Motor neuron (in vitro differentiated cells): ENCODE measurements around the gene ZNF599. TPM values are rescaled to one million over a fixed set of nuclear protein-coding genes. Genes with fewer than 3 reads are reported as not detected.

Experiments used
- ATAC-seq, 8 experiments: fragments of 200-7000 bp; cut with Tn5 transposase; replicated peaks in 6 of 8; 2 replicates each; pipeline ENCODE4 v1.8.0; 2021; ENCODE audit warnings: mild to moderate bottlenecking in 8 of 8, moderate library complexity in 8 of 8
- H3K27ac ChIP-seq, 2 donors: fragments of 250-450 bp; sonication (Bioruptor Pico); 2 replicates each; pipeline ENCODE4 v1.9.0; 2021; ENCODE audit warnings: antibody characterized with exemption in 2 of 2, mild to moderate bottlenecking in 2 of 2, moderate library complexity in 1 of 2
- H3K4me1 ChIP-seq, 2 donors: fragments of 250-450 bp; sonication (Bioruptor Pico); replicated peaks in 1 of 2; 2 replicates each; pipeline ENCODE4 v1.6.1; 2021; ENCODE audit warnings: antibody characterized with exemption in 2 of 2, mild to moderate bottlenecking in 2 of 2, moderate library complexity in 1 of 2
- H3K4me3 ChIP-seq, 5 donors: fragments of 250-450 bp; sonication (Bioruptor Pico); 2 replicates each; pipeline ENCODE4 v1.9.0; 2021; ENCODE audit warnings: antibody characterized with exemption in 5 of 5, mild to moderate bottlenecking in 5 of 5, moderate library complexity in 4 of 5
- WGBS, 10 experiments: fragments of 450-650 bp; shearing (Covaris generic); methylation state at CpG; one replicate each; pipeline ENCODE4 v1.0.0; 2022; 5-methylcytosine and 5-hydroxymethylcytosine counted together
- in situ Hi-C, 9 experiments: fragments of 400-800 bp; cut with MboI; loops; one replicate each; pipeline ENCODE4 v1.15.0; 2021; ENCODE audit warnings: low sequenced_read_pairs in 9 of 9, low pct_unique_long_range_greater_than_20kb in 2 of 9; ENCODE audit not compliant: unreplicated experiment in 9 of 9
- total RNA-seq, 8 experiments: library from RNA; unstranded; fragments of 300-600 nt; gene quantifications; 2 replicates each; pipeline versions ENCODE4 v1.2.3 to v1.2.4, GENCODE V29; 2022

ZNF599 gene
- total RNA-seq, 8 experiments from 2014 or later = 7.8 to 15.8 (median 9.7) TPM

GRCh38 chr19:34786236-34786635 lies 13.2 kb upstream of the ZNF599 start:
- Histone ChIP-seq H3K27ac (no peak overlapping the region), H3K4me3 (no peak overlapping the region), H3K4me1 (no peaks in the 10 kb centered on the region)
- ATAC-seq = no peak
- WGBS, 10 experiments = 40 to 93% (median 60%) methylated on average over 1 to 5 of the region's 5 CpGs; no CpG with 5 or more reads in 3 of the 10 experiments
- in situ Hi-C loops = no loop called here

DNA sequence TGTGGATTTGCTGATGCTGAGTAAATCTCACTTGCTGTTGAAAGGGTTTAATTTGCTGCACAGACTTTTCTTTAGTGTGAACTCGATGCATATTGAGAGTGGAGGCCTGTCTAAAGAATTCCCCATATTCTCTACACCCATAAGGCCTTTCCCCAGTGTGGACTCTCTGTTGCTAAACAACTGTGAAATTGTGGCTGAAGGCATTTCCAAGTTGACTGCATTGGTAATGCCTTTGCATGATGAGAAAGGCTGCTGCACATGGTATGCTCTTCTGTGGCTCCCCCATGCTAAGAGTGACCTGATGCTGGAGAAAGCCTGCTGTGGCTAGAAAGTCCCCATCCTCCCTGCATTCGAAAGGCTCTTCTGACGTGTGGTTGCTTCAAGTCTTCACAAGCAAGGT lies 6.6 kb upstream of the ZNF599 start:
- Histone ChIP-seq H3K4me3 (no peak overlapping the region), H3K4me1 (no peaks in the 10 kb centered on the region), H3K27ac (no peak overlapping the region)
- ATAC-seq = peak in 3 of 8 experiments; percentile 35 to 70 (median 55)
- WGBS, 10 experiments = 0 to 36% (median 10%) methylated on average over 1 to 3 of the region's 3 CpGs; no CpG with 5 or more reads in 5 of the 10 experiments
- in situ Hi-C loops = no loop called here

DNA sequence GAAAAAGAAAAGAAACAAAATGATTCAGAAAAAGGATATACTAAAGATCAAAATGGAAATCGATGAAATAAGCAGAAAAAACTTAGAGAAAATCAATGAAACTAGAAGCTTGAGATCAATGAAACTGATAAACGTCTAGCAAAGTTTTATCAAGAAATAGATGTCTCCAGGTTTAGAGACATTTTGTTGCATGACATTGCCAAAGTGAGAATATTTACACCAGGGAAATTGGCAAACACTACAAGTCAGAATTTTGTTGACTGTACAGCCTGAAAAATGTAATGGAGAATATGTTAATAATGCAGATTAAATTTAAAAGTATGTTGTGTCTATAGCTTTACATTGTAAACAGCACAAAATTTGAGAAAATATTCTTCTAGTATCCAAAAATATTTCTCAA lies 5.3 kb upstream of the ZNF599 start:
- Histone ChIP-seq H3K27ac (no peak overlapping the region), H3K4me3 (no peak overlapping the region), H3K4me1 (no peaks in the 10 kb centered on the region)
- in situ Hi-C loops = no loop called here
- ATAC-seq = no peak
- WGBS, 10 experiments = 0 to 71% (median 57%) methylated on average over 1 to 2 of the region's 2 CpGs

DNA sequence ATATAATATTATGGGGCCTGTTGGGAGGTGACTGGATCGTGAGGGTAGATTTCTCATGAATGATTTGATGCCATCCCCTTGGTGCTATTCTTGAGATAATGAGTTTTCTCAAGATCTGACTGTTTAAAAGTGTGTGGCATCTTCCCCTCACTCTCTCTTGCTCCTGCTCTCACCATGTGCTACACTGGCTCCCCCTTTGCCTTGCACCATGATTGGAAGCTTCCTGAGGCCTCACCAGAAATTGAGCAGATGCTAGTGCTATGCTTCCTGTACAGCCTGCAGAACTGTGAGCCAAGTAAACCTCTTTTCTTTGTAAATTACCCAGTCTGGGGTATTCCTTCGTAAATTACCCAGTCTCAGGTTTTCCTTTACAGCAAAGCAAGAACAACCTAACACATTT lies 1.8 kb upstream of the ZNF599 start:
- in situ Hi-C loops = no loop called here
- Histone ChIP-seq H3K4me3 (no peak overlapping the region), H3K4me1 (peaks cover 0 to 8% of the 10 kb centered on the region in 2 donors), H3K27ac (no peak overlapping the region)
- WGBS, 10 experiments = 7 to 67% (median 33%) methylated on average over 1 to 2 of the region's 2 CpGs; no CpG with 5 or more reads in 2 of the 10 experiments
- no peak for ATAC-seq

- in situ Hi-C loops = no loop called here
- H3K27ac ChIP-seq = no peak overlapping the region
- WGBS, 10 experiments = 20 to 100% (median 79%) methylated on average over 1 to 2 of the region's 2 CpGs; no CpG with 5 or more reads in 2 of the 10 experiments
- ATAC-seq = no peak
- H3K4me3 ChIP-seq = peak overlapping the region; percentile 81 to 97 (median 82)
- H3K4me1 ChIP-seq = peaks cover 0 to 8% of the 10 kb centered on the region in 2 donors
Measured at GRCh38 chr19:34773555-34773864, 495 bp upstream of the ZNF599 start.

GRCh38 chr19:34767951-34768350 lies 5.1 kb downstream of the ZNF599 start:
- Histone ChIP-seq H3K4me1 (peaks cover 0 to 8% of the 10 kb centered on the region in 2 donors), H3K27ac (no peak overlapping the region), H3K4me3 (no peak overlapping the region)
- in situ Hi-C loops = no loop called here
- ATAC-seq = no peak
- WGBS, 10 experiments = 65 to 90% (median 70%) methylated on average over 1 to 3 of the region's 3 CpGs; no CpG with 5 or more reads in 5 of the 10 experiments

DNA sequence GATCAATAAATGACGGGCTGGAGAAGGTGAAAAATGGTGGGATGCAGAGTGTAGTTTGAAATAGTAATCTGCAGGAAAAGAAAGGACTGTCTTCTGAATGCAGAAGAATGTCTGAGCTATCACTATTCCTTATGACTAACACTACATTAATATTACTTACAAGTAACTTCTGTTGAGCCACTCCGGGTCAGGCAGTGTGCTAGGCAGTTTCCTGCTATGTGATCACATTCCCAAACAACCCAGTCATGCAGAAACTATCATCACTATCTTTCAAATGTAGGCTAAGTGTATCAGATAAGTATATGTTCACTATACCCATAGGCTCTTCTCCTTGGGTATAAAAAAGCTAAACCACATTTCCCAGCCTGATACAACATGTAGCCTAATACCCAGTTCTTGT lies 6.6 kb downstream of the ZNF599 start:
- no peaks in the 10 kb centered on the region for H3K4me1 ChIP-seq
- ATAC-seq = no peak
- H3K27ac ChIP-seq = no peak overlapping the region
- in situ Hi-C loops = no loop called here
- 80 to 100% (median 94%) methylated on average over 1 to 2 of the region's 2 CpGs for WGBS, 10 experiments
- no peak overlapping the region for H3K4me3 ChIP-seq

- in situ Hi-C loops = no loop called here
- no peaks in the 10 kb centered on the region for H3K4me1 ChIP-seq
- no peak overlapping the region for H3K4me3 ChIP-seq
- no peak overlapping the region for H3K27ac ChIP-seq
- 68 to 90% (median 86%) methylated on average over 3 to 11 of the region's 11 CpGs for WGBS, 10 experiments
- no peak for ATAC-seq
Measured at GRCh38 chr19:34759218-34759917, 13.6 kb downstream of the ZNF599 start.

DNA sequence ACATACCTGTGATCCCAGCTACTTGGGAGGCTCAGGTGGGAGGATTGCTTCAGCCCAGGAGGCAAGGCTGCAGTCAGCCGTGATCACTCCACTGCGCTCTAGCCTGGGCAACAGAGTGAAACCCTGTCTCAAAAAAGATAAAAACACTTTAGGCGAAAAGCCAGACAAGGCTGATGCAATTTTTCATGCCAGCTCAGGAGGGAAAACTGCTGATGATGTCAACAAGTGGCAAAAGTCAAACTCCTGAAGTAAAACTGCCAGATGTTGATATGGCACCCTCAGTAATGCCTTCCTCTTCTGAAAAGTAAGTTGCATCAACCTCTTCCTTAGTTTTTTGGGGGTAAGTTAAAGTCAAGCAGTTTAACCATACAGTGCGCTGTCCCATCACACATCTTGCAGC lies 15.6 kb downstream of the ZNF599 start:
- H3K4me1 ChIP-seq = no peaks in the 10 kb centered on the region
- WGBS, 10 experiments = 40 to 90% (median 73%) methylated on average over 1 to 4 of the region's 4 CpGs; no CpG with 5 or more reads in 2 of the 10 experiments
- in situ Hi-C loops = no loop called here
- H3K27ac ChIP-seq = no peak overlapping the region
- no peak for ATAC-seq
- H3K4me3 ChIP-seq = no peak overlapping the region

GRCh38 chr19:34744896-34745690 lies 27.9 kb downstream of the ZNF599 start:
- no peak overlapping the region for H3K27ac ChIP-seq
- no peak for ATAC-seq
- in situ Hi-C loops = loop anchor here in 1 of 9 experiments (10.0 kb wide), 1 partner anchor 210 kb away; no protein-coding TSS in a partner anchor
- H3K4me1 ChIP-seq = no peaks in the 10 kb centered on the region
- WGBS, 10 experiments = 43 to 100% (median 73%) methylated on average over 1 to 3 of the region's 3 CpGs; no CpG with 5 or more reads in 1 of the 10 experiments
- H3K4me3 ChIP-seq = no peak overlapping the region

- peaks cover 13 to 14% of the 10 kb centered on the region in 2 donors for H3K4me1 ChIP-seq
- H3K27ac ChIP-seq = peak overlapping the region; percentile 97 to 98
- in situ Hi-C loops = no loop called here
- WGBS, 10 experiments = 0 to 82% (median 12%) methylated on average over 1 to 14 of the region's 16 CpGs; no CpG with 5 or more reads in 2 of the 10 experiments
- H3K4me3 ChIP-seq = peak overlapping the region; percentile 81 to 96 (median 95)
- no peak for ATAC-seq
Measured at GRCh38 chr19:34734537-34735103, 38.4 kb downstream of the ZNF599 start.

- 0% methylated on average over 1 to 16 of the region's 67 CpGs; no CpG with 5 or more reads in 2 of the 10 experiments for WGBS, 10 experiments
- Histone ChIP-seq H3K27ac (peak within 1 kb of the TSS; percentile 97 to 98), H3K4me3 (peak within 1 kb of the TSS; percentile 81 to 96 (median 95)), H3K4me1 (peaks cover 13 to 14% of the 10 kb centered on the region in 2 donors)
- peak; percentile 83 to 91 (median 87) for ATAC-seq
- in situ Hi-C loops = no loop called here
Measured at GRCh38 chr19:34733746-34734536, 39.1 kb downstream of the ZNF599 start, which contains the start of gene ZNF181. Gene ZNF181 (plus strand): TSS chr19:34734243. CDS start chr19:34735038, 795 bp downstream.
